ENCODE data around the gene POMT1. TPM values are rescaled to one million over a fixed set of nuclear protein-coding genes. Genes with fewer than 3 reads are reported as not detected.
"Not testable (repeated sequence)": the region's sequence is repeated elsewhere in the genome, so short reads cannot be mapped to it uniquely, and the experiment has no call there.

Gene POMT1
- total RNA-seq, 2 experiments from 2014 or later: 30.2 to 35.9 TPM

DNA sequence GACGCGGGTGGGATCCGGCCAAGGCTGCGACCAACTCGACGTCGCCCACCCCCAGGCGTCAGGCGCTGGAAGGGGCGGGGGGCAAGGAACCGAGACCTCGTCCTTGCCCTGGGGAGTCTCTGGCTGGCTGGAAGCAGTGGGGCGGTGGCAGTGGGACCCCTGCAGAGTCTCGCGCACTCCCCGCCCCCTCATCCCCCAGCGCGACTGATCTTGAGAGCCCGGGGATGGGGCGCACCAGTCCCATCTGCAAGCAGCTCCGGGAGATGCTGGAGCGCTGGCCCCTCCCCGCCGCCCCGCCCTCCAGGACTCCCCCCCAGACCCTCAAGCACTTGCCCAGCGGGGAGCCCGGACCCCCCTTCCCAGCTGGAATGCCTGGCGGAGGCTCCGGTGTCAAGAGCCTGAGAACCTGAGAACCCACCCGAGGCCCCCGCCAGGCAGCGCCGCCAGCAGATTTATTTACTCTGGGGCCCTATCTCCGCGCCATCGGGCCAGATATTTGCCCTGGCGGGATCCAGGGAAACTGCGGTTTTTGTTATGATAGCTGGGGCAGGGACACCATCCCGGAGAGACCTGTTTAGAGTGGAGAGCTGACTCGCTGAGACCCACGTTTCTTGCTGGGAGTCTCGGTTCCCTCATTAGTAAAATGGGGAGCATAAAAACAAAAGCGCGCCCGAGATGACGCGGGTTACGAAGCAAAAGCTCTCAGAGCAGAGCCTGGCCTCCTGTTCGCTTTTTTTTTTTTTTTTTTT lies 43.8 kb downstream of the POMT1 start:
- ChIA-PET POLR2A (interaction anchor here (0.7 to 2.3 kb wide), 3 partner anchors 17 to 32 kb away, joined by 3 to 9 read pairs (median 3); no protein-coding TSS in a partner anchor), CTCF (interaction anchor here (1.0 to 1.3 kb wide), 4 partner anchors 11 to 210 kb away, joined by 3 read pairs; no protein-coding TSS in a partner anchor)
- Mint-ChIP-seq H3K4me3 (peak overlapping the region; percentile 64), H3K36me3 (ENCODE audit: low read depth) (peaks cover 16% of the 10 kb centered on the region), H3K9me3 (peaks cover 26% of the 10 kb centered on the region), H3K27ac (no peak overlapping the region), H3K27me3 (peaks cover 58% of the 10 kb centered on the region), H3K4me1 (ENCODE audit: low read depth) (peaks cover 14% of the 10 kb centered on the region)
- TF ChIP-seq, protein P1, sequence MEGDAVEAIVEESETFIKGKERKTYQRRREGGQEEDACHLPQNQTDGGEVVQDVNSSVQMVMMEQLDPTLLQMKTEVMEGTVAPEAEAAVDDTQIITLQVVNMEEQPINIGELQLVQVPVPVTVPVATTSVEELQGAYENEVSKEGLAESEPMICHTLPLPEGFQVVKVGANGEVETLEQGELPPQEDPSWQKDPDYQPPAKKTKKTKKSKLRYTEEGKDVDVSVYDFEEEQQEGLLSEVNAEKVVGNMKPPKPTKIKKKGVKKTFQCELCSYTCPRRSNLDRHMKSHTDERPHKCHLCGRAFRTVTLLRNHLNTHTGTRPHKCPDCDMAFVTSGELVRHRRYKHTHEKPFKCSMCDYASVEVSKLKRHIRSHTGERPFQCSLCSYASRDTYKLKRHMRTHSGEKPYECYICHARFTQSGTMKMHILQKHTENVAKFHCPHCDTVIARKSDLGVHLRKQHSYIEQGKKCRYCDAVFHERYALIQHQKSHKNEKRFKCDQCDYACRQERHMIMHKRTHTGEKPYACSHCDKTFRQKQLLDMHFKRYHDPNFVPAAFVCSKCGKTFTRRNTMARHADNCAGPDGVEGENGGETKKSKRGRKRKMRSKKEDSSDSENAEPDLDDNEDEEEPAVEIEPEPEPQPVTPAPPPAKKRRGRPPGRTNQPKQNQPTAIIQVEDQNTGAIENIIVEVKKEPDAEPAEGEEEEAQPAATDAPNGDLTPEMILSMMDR (IDR thresholded peaks at IDR 0.05): no peak
- peak; percentile 24 for DNase-seq
- intact Hi-C loops (cut with micrococcal nuclease): no loop called here
- ATAC-seq: peak; percentile 34

DNA sequence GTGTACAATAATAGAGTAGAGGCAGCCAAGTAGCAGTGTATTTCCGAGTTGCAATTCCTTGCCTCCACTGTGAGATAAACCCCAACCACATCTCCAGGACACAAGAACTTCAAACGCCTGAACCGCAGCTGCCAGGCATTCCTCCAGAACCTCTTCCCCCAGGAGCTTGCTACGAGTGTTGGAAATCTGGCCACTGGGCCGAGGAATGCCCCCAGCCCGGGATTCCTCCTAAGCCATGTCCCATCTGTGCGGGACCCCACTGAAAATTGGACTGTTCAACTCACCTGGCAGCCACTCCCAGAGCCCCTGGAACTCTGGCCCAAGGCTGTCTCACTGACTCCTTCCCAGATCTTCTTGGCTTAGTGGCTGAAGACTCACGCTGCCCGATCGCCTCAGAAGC lies 46.5 kb downstream of the POMT1 start:
- H3K27ac Mint-ChIP-seq; CTCF ChIA-PET; ATAC-seq; POLR2A ChIA-PET; DNase-seq; intact Hi-C loops (cut with micrococcal nuclease); H3K4me3 Mint-ChIP-seq: not testable (repeated sequence)
- Mint-ChIP-seq H3K27me3 (peaks cover 68% of the 10 kb centered on the region), H3K9me3 (peaks cover 16% of the 10 kb centered on the region), H3K4me1 (ENCODE audit: low read depth) (peaks cover 14% of the 10 kb centered on the region), H3K36me3 (ENCODE audit: low read depth) (peaks cover 12% of the 10 kb centered on the region)

DNA sequence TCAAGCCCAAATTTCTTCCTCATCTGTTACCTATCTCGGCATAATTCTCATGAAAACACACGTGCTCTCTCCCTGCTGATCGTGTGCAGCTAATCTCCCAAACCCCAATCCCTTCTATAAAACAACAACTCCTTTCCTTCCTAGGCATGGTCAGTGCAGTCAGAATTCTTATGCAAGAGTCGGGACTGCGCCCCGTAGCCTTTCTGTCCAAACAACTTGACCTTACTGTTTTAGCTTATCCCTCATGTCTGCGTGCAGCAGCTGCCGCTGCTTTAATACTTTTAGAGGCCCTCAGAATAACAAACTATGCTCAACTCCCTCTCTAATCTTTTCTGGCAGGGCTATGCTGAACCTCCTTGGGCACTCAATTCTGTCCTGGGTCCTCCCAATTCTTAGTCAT lies 47.7 kb downstream of the POMT1 start:
- H3K9me3 Mint-ChIP-seq; ATAC-seq; POLR2A ChIA-PET; CTCF ChIA-PET; H3K36me3 Mint-ChIP-seq (ENCODE audit: low read depth); H3K4me3 Mint-ChIP-seq; H3K27ac Mint-ChIP-seq; intact Hi-C loops (cut with micrococcal nuclease); DNase-seq: not testable (repeated sequence)
- Mint-ChIP-seq H3K27me3 (peaks cover 67% of the 10 kb centered on the region), H3K4me1 (ENCODE audit: low read depth) (peaks cover 12% of the 10 kb centered on the region)

DNA sequence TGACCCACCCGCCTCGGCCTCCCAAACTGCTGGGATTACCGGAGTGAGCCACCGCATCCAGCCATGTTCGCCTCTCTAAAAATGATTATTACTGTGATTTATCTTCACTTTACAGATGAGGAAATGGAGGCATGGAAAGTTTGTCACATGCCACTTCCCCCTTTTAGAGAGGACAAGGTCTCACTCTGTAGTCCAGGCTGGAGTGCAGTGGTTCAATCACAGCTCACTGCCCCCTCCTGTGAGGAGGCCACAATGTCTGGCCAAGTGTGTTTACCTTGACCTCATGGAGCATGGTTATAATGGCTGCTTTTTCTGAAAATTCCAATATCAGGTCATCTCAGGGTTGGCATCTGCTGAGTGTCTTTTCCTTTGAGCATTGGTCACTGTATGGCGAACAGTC lies 49.3 kb downstream of the POMT1 start:
- Mint-ChIP-seq H3K4me3 (no peak overlapping the region), H3K9me3 (peaks cover 10% of the 10 kb centered on the region), H3K27me3 (peaks cover 64% of the 10 kb centered on the region), H3K27ac (no peak overlapping the region), H3K4me1 (ENCODE audit: low read depth) (peaks cover 6% of the 10 kb centered on the region), H3K36me3 (ENCODE audit: low read depth) (peaks cover 7% of the 10 kb centered on the region)
- intact Hi-C loops (cut with micrococcal nuclease): no loop called here
- TF ChIP-seq, protein P1 (IDR thresholded peaks at IDR 0.05): no peak
- ChIA-PET CTCF (no interaction called here), POLR2A (no interaction called here)
- ATAC-seq (no peak), DNase-seq (no peak)

DNA sequence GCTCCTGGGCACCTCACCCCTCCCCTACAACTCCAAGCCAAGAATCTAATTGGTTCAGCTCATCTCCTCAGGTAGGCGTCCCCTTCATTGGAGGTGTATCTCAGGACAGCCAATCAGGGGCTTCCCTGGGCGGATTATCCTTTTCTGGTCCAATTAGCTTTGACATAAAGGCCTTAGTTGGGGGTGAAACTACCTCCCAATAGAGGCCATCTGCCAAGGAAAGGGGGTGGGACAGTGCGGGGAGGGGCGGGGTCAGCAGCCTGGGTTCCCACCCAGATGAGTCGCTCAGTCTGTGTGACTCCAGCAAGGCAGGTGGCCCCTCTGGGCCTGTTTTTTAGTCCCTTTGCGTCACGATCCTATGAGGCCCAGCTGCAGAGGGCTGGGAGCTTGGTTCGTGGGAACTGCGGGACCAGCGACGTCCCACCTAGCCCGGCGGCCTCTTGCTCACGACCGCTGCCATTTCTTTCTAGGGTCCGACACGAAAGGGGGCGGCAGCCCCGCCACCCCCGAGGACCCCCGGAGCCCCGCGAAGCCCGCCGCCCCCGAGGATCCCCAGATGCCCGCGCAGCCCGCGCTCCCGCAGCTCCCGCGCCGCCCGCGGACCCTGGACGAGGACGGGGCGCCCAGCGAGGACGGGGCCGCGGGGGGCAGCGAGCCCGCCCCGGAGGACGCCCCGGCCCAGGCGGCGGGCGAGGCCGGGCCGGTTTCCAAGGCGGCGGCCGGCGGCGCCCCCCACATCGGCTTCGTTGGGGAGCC lies 51.5 kb downstream of the POMT1 start:
- Mint-ChIP-seq H3K4me1 (ENCODE audit: low read depth) (no peaks in the 10 kb centered on the region), H3K9me3 (no peaks in the 10 kb centered on the region), H3K27ac (no peak overlapping the region), H3K36me3 (ENCODE audit: low read depth) (no peaks in the 10 kb centered on the region), H3K4me3 (no peak overlapping the region), H3K27me3 (peaks cover 42% of the 10 kb centered on the region)
- POLR2A ChIA-PET: no interaction called here
- CTCF ChIA-PET: no interaction called here
- peak; percentile 61 for ATAC-seq
- no peak for DNase-seq
- intact Hi-C loops (cut with micrococcal nuclease): no loop called here
- TF ChIP-seq, protein P1 (IDR thresholded peaks at IDR 0.05): no peak

DNA sequence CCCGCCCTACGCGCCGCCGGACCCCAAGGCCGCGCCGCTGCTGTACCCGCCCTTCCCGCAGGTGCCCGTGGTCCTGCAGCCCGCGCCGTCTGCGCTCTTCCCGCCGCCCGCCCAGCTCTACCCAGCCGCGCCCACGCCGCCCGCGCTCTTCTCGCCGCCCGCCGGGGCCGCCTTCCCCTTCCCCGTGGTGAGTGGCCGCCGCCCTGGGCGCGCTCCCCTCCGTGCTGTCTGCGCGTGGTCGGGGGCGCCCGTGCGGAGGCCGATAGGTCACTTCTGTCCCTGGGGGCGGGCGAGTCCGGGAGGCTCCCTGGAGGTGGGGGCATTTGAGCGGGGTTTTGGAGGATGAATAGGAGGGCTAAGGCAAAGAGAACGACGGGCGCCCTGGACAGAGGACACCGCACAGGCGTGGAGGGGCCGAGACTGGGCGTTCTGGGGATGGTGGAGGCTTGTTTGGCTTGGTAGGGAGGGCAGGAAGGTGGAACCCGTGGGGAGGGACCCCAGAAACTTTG lies 52.2 kb downstream of the POMT1 start:
- intact Hi-C loops (cut with micrococcal nuclease): no loop called here
- Mint-ChIP-seq H3K4me1 (ENCODE audit: low read depth) (no peaks in the 10 kb centered on the region), H3K9me3 (no peaks in the 10 kb centered on the region), H3K36me3 (ENCODE audit: low read depth) (no peaks in the 10 kb centered on the region), H3K27me3 (peaks cover 35% of the 10 kb centered on the region), H3K4me3 (no peak overlapping the region), H3K27ac (no peak overlapping the region)
- CTCF ChIA-PET: no interaction called here
- POLR2A ChIA-PET: no interaction called here
- DNase-seq (no peak), ATAC-seq (no peak)
- TF ChIP-seq, protein P1 (IDR thresholded peaks at IDR 0.05): no peak

All from activated CD8-positive, alpha-beta T cell treated with anti-CD3 and anti-CD28 coated beads for 36 hours (primary cell).